ENCODE results near the gene HYAL4.

Gene HYAL4

DNA sequence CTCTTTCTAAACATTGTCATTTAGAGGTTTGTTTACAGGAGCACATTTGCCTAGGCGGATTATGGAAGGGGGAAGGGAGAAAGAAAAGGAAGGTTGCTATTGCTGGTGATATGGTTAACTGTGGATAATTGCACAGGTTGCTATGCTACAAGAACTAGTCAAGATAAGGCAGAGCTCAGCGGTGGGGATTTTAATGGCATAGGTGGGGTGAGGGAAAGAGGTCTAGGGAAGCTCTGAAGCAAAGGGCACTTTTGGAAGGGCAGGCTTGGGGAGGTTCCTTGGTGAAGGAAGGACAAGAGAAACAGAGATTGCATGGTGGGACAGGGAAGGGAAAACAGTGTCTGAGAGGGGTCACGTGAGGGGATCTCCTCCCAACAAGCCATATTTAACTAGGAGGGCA lies 19.5 kb downstream of the HYAL4 start:
- H3K27ac ChIP-seq, result no peak overlapping the region
- TF ChIP-seq ZFX (IDR thresholded peaks at IDR 0.05), result no peak
- TF ChIP-seq, protein P1, sequence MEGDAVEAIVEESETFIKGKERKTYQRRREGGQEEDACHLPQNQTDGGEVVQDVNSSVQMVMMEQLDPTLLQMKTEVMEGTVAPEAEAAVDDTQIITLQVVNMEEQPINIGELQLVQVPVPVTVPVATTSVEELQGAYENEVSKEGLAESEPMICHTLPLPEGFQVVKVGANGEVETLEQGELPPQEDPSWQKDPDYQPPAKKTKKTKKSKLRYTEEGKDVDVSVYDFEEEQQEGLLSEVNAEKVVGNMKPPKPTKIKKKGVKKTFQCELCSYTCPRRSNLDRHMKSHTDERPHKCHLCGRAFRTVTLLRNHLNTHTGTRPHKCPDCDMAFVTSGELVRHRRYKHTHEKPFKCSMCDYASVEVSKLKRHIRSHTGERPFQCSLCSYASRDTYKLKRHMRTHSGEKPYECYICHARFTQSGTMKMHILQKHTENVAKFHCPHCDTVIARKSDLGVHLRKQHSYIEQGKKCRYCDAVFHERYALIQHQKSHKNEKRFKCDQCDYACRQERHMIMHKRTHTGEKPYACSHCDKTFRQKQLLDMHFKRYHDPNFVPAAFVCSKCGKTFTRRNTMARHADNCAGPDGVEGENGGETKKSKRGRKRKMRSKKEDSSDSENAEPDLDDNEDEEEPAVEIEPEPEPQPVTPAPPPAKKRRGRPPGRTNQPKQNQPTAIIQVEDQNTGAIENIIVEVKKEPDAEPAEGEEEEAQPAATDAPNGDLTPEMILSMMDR (conservative IDR thresholded peaks at IDR 0.05), result no peak

DNA sequence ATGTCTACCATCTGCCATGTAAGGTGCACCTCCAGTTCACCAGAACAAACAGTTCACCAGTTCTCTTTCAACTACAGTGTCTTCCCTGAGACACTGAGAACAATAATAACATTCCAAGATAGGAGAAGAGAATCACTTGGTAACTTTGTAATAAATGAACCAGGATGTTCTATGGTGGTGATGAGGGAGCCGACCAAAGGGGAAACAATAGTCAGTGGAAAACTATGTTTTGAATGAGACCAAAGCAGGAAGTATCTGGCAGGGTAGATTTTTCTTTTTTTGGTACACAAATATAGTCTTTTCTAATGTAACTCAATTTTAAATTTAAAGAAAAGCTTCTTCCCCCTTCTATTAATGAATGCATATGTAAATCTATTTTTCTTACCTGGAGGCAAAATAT lies 20.0 kb downstream of the HYAL4 start:
- TF ChIP-seq ZFX (IDR thresholded peaks at IDR 0.05), result no peak
- TF ChIP-seq, protein P1 (conservative IDR thresholded peaks at IDR 0.05), result no peak
- no peak overlapping the region for H3K27ac ChIP-seq

DNA sequence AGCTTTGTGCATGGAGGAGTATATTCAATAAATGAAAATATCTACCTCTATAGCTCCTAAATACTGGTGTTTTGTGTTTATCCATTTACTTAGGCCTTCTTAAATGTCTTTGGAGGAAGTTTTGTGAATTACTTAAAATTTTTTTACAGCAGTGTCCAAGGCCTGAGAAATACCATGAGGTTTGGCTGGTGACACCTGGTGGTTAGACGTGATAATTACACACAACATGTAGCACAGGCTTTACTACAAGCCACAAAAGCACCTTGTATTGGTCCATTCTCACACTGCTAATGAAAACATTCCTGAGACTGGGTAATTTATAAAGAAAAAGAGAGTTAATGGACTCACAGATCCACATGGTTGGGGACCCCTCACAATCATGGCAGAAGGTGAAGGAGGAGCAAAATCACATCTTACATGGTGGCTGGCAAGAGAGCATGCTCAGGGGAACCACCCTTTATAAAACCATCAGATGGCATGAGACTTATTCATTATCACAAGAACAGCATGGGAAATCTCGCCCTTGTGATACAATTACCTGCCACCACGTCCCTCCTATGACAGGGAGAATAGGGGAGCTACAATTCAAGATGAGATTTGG lies 20.6 kb downstream of the HYAL4 start:
- no peak overlapping the region for H3K27ac ChIP-seq
- no peak for TF ChIP-seq ZFX (IDR thresholded peaks at IDR 0.05)
- TF ChIP-seq, protein P1 (conservative IDR thresholded peaks at IDR 0.05), result peak; percentile 90

DNA sequence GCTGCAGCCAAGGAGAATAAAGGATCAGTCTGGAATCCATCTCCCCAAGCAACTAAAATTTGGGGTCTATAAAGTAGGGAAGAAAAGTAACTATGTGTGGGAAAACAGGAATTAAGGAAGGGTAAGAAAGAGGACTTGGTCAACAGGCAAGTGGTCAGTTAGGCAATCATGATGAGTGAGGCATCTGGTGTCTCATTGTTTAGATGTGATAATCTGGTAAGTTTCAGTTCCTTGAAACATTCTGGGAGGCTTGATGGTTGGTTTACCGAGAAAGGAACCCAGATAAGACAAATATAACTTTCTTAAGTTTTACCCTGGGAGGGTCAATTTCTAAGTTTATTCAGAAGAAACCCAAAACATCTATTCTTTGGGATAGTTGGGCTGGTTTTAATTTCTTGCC lies 22.3 kb downstream of the HYAL4 start:
- TF ChIP-seq, protein P1 (conservative IDR thresholded peaks at IDR 0.05), result no peak
- no peak for TF ChIP-seq ZFX (IDR thresholded peaks at IDR 0.05)
- H3K27ac ChIP-seq, result no peak overlapping the region

DNA sequence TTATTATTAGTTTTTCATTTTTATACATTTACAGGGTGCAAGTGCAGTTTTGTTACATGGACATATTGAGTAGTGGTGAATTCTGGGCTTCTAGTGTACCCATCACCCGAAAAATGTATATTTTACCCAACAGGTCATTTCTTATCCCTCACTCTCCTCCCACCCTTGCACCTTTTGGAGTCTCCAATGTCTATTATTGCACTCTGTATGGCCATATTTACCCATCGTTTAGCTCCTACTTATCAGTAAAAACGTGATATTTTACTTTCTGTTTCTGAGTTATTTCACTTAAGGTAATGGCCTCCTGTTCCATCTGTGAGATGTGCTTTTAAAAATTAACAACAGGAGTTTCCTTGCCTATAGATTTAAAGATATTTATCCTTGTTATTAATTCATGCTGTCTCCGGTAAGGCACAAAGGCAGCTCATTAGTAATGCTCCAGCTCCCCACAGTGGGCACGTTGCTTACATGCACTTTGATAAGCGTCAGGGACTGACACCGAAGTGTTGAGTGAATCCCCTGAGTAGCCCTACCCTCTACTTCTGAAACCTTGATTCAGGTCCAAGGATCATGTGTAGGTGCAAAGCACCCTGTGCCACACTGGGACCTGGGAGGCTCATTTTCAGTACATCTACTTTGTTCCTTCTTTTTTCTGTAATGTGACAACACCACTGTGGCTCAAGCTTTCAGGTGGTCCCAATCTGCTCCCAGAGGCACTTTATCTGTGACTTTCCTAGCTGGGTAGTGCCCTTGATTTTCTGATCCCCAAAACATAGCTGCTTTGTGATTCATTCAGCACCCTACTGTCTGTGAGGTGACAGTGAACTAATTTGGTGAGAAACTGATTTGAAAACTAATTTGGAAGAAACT lies 27.3 kb downstream of the HYAL4 start:
- TF ChIP-seq ZFX (IDR thresholded peaks at IDR 0.05), result no peak
- TF ChIP-seq, protein P1 (conservative IDR thresholded peaks at IDR 0.05), result peak; percentile 86
- H3K27ac ChIP-seq, result no peak overlapping the region

DNA sequence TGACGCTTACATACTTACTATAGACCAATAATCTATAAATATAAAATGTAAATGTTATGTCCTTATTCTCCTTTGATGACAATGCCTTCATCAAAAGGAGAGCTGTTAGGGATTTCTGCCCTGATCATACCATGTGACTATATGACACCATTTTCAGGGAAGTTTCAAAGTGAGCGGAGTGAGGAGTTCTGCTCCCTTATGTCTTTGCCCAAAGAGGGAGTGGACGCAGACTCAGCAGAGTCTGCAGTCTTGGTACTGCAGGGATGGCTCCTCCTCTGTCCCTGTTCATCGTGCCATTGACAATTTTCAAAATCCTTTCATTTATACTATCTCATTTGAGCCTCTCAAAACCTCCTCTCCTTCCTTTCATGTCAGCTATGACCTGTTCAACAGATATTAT lies 27.9 kb downstream of the HYAL4 start:
- TF ChIP-seq, protein P1 (conservative IDR thresholded peaks at IDR 0.05), result no peak
- no peak for TF ChIP-seq ZFX (IDR thresholded peaks at IDR 0.05)
- H3K27ac ChIP-seq, result no peak overlapping the region

DNA sequence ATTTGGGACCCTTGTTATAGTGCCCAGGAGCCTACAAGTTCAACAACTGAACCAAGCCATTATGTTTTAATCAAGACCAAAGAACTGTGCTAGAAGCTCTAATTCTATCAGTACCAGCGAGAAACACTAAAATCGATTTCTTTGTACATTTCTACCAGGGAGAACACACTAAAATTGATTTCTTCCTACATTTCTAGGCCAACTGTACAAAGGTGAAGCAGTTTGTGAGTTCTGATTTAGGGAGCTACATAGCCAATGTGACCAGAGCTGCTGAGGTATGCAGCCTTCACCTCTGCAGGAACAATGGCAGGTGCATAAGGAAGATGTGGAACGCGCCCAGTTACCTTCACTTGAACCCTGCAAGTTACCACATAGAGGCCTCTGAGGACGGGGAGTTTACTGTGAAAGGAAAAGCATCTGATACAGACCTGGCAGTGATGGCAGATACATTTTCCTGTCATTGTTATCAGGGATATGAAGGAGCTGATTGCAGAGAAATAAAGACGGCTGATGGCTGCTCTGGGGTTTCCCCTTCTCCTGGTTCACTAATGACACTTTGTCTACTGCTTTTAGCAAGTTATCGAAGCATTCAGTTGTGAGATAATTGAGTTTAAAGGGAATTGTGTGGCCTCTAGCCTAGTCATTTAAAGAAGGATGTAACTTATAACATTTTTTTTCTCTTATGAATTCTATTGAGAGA lies 31.7 kb downstream of the HYAL4 start:
- no peak for TF ChIP-seq ZFX (IDR thresholded peaks at IDR 0.05)
- TF ChIP-seq, protein P1 (conservative IDR thresholded peaks at IDR 0.05), result no peak
- no peak overlapping the region for H3K27ac ChIP-seq
